DND-41 (cell line): Measurements from ENCODE around the gene CRYBA2.

Source experiments
- EZH2 ChIP-seq: IDR thresholded peaks from 3 replicates; pipeline ENCODE4 v1.6.1; 2012; ENCODE audit warnings: borderline replicate concordance, low read depth, mild to moderate bottlenecking, moderate library complexity, low read length, inconsistent platforms; ENCODE audit not compliant: severe bottlenecking
- TF ChIP-seq, protein P1 (sequence below): IDR thresholded peaks from 2 replicates; pipeline ENCODE4 v1.5.1; 2012; ENCODE audit warnings: borderline replicate concordance, low read length, moderate library complexity, mild to moderate bottlenecking; ENCODE audit not compliant: poor library complexity, severe bottlenecking; ENCODE audit errors: extremely low read depth

- TF ChIP-seq, protein P1, sequence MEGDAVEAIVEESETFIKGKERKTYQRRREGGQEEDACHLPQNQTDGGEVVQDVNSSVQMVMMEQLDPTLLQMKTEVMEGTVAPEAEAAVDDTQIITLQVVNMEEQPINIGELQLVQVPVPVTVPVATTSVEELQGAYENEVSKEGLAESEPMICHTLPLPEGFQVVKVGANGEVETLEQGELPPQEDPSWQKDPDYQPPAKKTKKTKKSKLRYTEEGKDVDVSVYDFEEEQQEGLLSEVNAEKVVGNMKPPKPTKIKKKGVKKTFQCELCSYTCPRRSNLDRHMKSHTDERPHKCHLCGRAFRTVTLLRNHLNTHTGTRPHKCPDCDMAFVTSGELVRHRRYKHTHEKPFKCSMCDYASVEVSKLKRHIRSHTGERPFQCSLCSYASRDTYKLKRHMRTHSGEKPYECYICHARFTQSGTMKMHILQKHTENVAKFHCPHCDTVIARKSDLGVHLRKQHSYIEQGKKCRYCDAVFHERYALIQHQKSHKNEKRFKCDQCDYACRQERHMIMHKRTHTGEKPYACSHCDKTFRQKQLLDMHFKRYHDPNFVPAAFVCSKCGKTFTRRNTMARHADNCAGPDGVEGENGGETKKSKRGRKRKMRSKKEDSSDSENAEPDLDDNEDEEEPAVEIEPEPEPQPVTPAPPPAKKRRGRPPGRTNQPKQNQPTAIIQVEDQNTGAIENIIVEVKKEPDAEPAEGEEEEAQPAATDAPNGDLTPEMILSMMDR, result no peak
- TF ChIP-seq EZH2, result no peak
Measured at GRCh38 chr2:219018286-219018685, 25.1 kb upstream of the CRYBA2 start.
